Dendritic cell treated with granulocyte-macrophage colony-stimulating factor and Interleukin-4, amounts not matched to agents 40 ng/mL and 50 ng/mL, for 4 days (primary cell): ENCODE measurements around the gene FMNL1.

Experiments used
- H3K27ac Mint-ChIP-seq: one replicate; pipeline ENCODE4 v1.8.0; 2022; ENCODE audit warnings: mild to moderate bottlenecking, mixed read lengths
- H3K27me3 Mint-ChIP-seq: one replicate; pipeline ENCODE4 v1.8.0; 2022; ENCODE audit warnings: mild to moderate bottlenecking, mixed read lengths
- H3K36me3 Mint-ChIP-seq: one replicate; pipeline ENCODE4 v1.8.0; 2022; ENCODE audit warnings: low read depth, mixed read lengths
- H3K4me1 Mint-ChIP-seq: one replicate; pipeline ENCODE4 v1.8.0; 2022; ENCODE audit warnings: low read depth, mixed read lengths
- H3K4me3 Mint-ChIP-seq: one replicate; pipeline ENCODE4 v1.8.0; 2022; ENCODE audit warnings: mild to moderate bottlenecking, moderate library complexity, mixed read lengths
- H3K9me3 Mint-ChIP-seq: one replicate; pipeline ENCODE4 v1.8.0; 2022; ENCODE audit warnings: mixed read lengths
- intact Hi-C: fragments of 100-400 bp; cut with micrococcal nuclease; formaldehyde crosslinking; loops from one replicate; pipeline ENCODE4 v1.15.0; 2022

The FMNL1 gene, protein sequence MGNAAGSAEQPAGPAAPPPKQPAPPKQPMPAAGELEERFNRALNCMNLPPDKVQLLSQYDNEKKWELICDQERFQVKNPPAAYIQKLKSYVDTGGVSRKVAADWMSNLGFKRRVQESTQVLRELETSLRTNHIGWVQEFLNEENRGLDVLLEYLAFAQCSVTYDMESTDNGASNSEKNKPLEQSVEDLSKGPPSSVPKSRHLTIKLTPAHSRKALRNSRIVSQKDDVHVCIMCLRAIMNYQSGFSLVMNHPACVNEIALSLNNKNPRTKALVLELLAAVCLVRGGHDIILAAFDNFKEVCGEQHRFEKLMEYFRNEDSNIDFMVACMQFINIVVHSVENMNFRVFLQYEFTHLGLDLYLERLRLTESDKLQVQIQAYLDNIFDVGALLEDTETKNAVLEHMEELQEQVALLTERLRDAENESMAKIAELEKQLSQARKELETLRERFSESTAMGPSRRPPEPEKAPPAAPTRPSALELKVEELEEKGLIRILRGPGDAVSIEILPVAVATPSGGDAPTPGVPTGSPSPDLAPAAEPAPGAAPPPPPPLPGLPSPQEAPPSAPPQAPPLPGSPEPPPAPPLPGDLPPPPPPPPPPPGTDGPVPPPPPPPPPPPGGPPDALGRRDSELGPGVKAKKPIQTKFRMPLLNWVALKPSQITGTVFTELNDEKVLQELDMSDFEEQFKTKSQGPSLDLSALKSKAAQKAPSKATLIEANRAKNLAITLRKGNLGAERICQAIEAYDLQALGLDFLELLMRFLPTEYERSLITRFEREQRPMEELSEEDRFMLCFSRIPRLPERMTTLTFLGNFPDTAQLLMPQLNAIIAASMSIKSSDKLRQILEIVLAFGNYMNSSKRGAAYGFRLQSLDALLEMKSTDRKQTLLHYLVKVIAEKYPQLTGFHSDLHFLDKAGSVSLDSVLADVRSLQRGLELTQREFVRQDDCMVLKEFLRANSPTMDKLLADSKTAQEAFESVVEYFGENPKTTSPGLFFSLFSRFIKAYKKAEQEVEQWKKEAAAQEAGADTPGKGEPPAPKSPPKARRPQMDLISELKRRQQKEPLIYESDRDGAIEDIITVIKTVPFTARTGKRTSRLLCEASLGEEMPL

DNA sequence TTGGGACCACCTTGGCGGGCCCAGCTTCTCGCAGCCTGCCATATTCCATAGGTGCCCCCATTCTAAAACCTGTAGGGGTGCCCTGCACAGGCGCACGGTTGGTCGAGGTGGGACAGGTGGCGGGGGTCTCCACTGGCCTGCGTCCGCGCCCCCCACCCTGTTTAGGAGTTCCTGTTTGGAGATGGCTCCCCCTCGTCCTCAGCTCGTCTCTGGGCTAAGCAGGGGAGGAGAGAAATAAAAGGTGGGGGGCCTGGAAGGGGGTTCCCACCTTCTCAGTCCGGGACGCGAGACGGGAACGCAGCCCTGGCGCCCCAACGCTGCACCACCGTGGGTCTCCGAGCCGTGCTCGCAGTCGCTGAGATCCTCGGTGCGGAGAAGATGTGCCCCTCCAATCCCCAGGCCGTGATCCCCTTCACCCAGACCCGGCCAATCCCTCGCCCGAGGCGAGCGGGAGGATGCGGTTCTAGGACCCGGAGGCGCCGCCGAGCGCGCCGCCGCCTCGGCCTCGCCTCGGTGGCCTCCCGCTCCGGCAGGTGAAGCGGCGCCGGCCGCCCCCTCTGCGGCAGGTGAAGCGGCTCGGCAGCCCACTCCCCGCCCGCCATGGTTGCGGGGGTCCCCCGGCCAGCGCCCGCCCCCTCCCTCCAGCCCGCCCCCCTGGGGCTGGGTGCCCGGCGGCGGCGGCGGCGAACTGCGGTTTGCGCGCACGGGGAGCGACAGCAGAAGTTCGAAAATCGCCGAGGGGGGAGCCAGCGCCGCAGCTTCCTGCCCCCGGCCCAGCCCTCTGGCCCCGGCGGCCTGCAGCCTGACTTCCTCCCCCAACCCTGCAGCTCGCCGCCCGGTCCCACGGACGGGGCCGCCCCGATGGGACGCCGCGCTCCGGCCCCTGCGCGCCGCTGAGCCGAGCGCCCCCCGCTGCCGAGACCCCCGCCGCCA lies at the start of gene FMNL1:
FMNL1 (plus strand) TSS at position 805 of the 933 bp plus-strand sequence. CDS start 240 bp downstream, outside the sequence.
- Mint-ChIP-seq H3K36me3 (peaks cover 71% of the 10 kb centered on the region), H3K4me3 (peak within 1 kb of the TSS; percentile 93), H3K9me3 (no peaks in the 10 kb centered on the region), H3K27ac (peak within 1 kb of the TSS; percentile 97), H3K27me3 (no peaks in the 10 kb centered on the region), H3K4me1 (peaks cover 59% of the 10 kb centered on the region)
- intact Hi-C loops = no loop called here

DNA sequence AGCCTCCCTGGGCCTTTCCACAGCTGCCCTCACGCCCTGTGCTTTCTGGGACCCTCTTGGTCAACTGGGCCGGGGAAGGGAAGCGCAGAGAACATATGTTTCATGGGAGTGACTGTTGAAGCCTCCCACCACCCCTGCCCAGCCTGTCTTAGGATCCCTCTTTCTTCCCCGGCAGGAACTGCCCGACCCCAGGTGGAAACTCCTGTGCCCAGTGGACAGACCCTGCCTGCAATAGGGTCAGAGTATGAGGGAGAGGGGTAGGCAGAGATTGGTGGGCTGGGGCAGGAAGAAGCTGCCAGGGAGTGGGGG lies 49.5 kb upstream of the FMNL1 start:
- peaks cover 13% of the 10 kb centered on the region for H3K36me3 Mint-ChIP-seq

DNA sequence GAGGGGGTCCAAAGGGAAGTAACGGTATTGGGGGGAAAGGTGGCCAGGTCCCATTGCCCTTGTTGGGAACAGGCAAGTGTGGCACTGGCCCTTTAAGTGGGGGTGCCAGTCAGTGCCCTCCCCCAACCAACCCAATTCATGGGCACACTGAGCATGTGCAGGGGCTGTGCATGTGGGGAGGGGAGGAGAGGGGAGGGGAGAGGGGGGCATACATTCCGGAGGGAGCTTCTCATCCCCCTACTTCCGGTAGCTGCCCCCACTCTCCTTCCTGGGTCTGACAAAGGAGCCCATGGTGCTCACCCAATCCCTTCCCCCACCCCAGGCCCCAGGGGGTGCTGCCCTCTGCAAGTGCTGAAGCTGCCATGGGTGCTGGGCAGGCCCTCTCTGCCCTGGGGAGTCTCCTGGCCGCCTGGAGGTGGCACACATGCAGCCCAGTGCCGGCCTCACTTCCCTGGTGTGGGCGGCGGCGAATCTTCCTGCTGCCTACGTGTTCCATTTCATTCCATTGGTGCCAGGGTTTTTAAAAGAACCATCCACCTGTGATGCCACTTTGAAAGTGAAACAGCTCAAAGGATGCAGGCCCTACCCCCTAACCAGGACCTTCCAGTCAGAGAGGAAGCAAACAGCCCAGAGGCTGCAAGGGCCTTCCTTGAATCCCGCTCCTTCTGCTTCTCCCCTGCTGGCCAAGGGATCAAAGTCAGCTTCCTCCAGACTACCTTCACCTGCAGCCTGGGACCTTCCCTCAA lies 49.0 kb upstream of the FMNL1 start:
- Mint-ChIP-seq H3K36me3 (peaks cover 13% of the 10 kb centered on the region), H3K4me3 (peak overlapping the region; percentile 75), H3K4me1 (peaks cover 57% of the 10 kb centered on the region), H3K27me3 (no peaks in the 10 kb centered on the region), H3K27ac (peak overlapping the region; percentile 93), H3K9me3 (no peaks in the 10 kb centered on the region)
- intact Hi-C loops = loop anchor here (1.0 kb wide), 1 partner anchor 11 kb away; the partner anchor contains the start of gene HEXIM2

More for the DNA sequence above, 49.5 kb upstream of the FMNL1 start:
- Mint-ChIP-seq H3K4me1 (peaks cover 54% of the 10 kb centered on the region), H3K27ac (peak overlapping the region; percentile 93), H3K4me3 (peak overlapping the region; percentile 75), H3K27me3 (no peaks in the 10 kb centered on the region), H3K9me3 (no peaks in the 10 kb centered on the region)
- intact Hi-C loops = loop anchor here (1.0 kb wide), 1 partner anchor 11 kb away; the partner anchor contains the start of gene HEXIM2

DNA sequence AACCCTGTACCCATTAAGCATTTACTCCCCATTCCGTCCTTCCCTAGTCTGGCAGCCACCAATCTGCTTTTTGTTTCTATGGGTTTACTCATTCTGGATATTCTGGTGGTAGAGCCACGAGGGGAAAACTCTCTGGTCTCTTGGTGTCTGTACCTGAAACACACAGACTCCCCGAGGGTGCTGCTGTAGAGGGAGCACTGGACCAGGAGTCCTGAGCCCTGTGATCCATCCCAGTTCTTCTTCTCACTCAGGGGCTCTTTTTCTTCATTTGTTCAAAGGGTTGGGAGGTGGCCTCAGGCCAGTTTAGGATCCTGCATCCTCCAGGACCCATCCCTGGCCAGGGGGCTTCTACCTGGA lies 45.9 kb upstream of the FMNL1 start:
- Mint-ChIP-seq H3K27ac (peak overlapping the region; percentile 41), H3K4me3 (no peak overlapping the region)
- intact Hi-C loops = no loop called here

DNA sequence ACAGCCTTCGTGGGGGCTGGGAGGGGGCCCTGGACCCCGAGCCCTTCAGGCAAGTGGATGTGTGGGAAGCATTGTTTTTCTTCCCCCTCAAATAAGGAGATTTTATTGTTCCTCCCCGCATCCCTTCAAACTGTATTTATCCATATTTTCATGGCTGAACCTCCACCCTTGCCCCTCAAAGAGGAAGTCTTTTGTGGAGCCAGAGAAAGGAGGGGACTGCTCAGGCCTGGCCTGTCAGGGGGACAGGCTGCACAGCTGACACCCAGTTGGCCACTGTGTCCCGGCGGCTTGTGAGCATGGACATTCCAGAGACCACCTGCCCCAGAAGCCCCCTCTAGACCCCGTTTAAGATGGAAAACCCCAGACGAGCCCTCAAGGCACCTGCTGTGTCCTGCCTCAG lies 44.1 kb upstream of the FMNL1 start:
- H3K4me1 Mint-ChIP-seq = peaks cover 34% of the 10 kb centered on the region
- no peaks in the 10 kb centered on the region for H3K27me3 Mint-ChIP-seq
- no peak overlapping the region for H3K27ac Mint-ChIP-seq
- intact Hi-C loops = no loop called here
- no peaks in the 10 kb centered on the region for H3K36me3 Mint-ChIP-seq
- H3K4me3 Mint-ChIP-seq = no peak overlapping the region
- H3K9me3 Mint-ChIP-seq = no peaks in the 10 kb centered on the region

More for the DNA sequence above, 45.9 kb upstream of the FMNL1 start:
- Mint-ChIP-seq H3K9me3 (no peaks in the 10 kb centered on the region), H3K36me3 (no peaks in the 10 kb centered on the region), H3K27me3 (no peaks in the 10 kb centered on the region), H3K4me1 (peaks cover 49% of the 10 kb centered on the region)

DNA sequence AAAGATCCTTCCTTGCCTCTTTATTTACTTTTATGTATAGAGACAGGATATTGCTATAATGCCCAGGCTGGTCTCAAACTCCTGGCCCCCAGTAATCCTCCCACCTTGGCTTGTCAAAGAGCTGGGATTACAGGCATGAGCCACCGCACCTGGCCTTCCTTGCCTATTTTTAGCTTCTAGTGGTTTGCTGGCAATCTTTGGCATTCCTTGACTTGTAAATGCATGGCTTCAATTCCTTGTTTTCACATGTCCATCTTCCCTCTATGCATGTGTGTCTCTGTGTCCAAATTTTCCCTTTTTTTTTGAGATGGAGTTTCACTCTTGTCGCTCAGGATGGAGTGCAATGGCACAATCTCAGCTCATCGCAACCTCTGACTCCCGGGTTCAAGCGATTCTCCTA lies 37.5 kb upstream of the FMNL1 start:
- H3K4me1 Mint-ChIP-seq = peaks cover 14% of the 10 kb centered on the region
- intact Hi-C loops = no loop called here
- H3K9me3 Mint-ChIP-seq = no peaks in the 10 kb centered on the region
- no peak overlapping the region for H3K4me3 Mint-ChIP-seq
- no peak overlapping the region for H3K27ac Mint-ChIP-seq
- H3K36me3 Mint-ChIP-seq = no peaks in the 10 kb centered on the region
- H3K27me3 Mint-ChIP-seq = no peaks in the 10 kb centered on the region

DNA sequence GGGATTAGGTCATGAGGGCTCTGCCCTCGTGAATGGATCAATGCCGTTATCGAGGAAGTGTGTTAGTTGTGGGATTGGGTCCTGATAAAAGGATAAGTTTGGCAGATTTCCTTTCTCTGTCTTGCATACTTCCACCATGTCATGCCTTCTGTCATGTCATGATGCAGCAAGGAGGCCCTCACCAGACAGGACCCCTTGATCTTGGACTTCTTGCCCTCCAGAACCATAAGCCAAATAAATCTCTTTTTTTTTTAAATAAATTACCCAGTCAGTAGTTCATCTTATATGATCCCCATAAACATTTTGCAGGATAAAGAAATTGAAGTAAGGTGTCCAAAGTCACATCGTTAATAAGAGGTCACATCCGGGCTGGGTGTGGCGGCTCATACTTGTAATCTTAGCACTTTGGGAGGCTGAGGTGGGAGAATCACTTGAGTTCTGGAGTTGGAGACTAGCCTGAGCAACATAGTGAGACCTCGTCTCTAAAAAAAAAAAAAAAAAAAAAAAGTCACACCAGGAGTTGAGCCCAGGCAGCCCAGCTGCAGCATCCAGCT lies 34.8 kb upstream of the FMNL1 start:
- intact Hi-C loops = no loop called here
- Mint-ChIP-seq H3K4me3 (no peak overlapping the region), H3K4me1 (peaks cover 14% of the 10 kb centered on the region), H3K9me3 (no peaks in the 10 kb centered on the region), H3K36me3 (no peaks in the 10 kb centered on the region), H3K27me3 (no peaks in the 10 kb centered on the region), H3K27ac (no peak overlapping the region)

DNA sequence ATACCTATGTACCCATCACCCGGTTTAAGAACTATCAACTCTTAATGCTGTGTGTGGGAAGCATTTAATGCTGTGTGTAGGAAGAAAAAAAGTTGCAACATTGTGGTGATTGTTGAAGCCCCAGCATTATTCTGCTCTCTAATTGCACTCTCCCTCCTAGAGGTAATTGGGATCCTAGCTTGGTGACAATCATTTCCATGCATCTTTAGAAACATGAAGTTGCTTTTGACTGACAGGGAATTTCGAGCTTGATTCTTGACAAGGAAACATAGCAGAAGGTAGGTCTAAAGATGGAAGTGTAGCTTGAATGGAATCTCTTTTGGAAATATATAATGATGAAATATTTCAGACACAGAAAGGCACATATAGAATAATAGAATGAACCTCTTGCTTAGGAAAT lies 32.7 kb upstream of the FMNL1 start:
- Mint-ChIP-seq H3K27ac (no peak overlapping the region), H3K4me3 (no peak overlapping the region), H3K27me3 (no peaks in the 10 kb centered on the region), H3K36me3 (no peaks in the 10 kb centered on the region), H3K9me3 (no peaks in the 10 kb centered on the region), H3K4me1 (peaks cover 6% of the 10 kb centered on the region)
- intact Hi-C loops = no loop called here

DNA sequence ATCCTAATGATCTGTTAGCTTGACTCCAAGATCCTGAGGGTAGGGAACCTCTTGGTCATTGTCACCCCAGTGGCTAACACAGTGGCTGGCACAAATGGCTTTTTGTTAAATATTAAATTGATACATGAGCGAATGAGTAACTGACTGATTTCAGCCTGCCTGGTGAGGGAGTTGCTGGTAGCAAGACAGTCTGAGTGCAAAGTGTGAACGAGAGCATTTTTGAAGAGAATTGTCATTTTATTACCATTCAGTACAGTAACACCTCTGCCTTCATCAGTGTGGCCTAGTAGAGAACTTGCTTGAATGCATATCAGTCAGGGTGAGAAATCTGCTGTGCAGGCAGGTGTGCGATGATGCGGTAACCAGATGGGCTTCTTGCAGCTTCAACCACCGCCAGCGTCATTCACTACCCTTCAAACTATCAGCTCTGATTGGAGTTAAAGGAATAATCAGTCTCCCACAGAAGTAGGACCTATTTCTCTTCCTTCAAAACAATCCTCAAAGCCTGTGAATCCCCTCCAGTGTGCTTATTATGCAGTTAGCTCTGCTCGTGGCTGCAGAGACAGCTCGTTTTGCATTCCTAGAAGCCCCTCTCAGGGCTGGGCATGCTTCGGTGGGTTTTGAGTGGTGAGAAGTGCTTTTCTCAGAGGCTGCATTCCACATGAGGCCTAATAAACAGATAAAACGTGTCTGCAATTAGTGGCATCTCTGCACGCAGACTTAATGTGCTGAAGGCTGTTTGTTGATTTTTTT lies 31.0 kb upstream of the FMNL1 start:
- intact Hi-C loops = no loop called here
- no peaks in the 10 kb centered on the region for H3K36me3 Mint-ChIP-seq
- H3K4me3 Mint-ChIP-seq = no peak overlapping the region
- H3K27ac Mint-ChIP-seq = no peak overlapping the region
- H3K4me1 Mint-ChIP-seq = peaks cover 6% of the 10 kb centered on the region
- no peaks in the 10 kb centered on the region for H3K27me3 Mint-ChIP-seq
- no peaks in the 10 kb centered on the region for H3K9me3 Mint-ChIP-seq

DNA sequence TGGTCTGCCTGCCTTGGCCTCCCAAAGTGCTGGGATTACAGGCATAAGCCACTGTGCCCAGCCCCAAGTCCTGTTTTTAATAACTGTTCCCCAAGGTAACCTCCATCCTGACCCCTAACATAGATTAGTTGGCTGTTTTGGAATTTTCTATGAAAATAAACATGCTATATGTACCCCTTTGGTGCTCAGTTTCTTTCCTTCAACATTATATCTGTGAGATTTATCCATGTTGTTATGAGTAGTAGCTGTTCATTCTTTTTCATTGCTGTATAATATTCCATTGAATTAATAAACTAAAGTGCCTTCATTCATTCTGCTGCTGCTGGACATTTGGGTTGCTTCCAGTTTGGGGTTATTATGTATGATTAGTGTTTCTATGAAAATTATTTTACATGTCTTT lies 26.3 kb upstream of the FMNL1 start:
- Mint-ChIP-seq H3K4me1 (peaks cover 16% of the 10 kb centered on the region), H3K9me3 (no peaks in the 10 kb centered on the region), H3K4me3 (no peak overlapping the region), H3K36me3 (no peaks in the 10 kb centered on the region), H3K27ac (no peak overlapping the region), H3K27me3 (no peaks in the 10 kb centered on the region)
- intact Hi-C loops = no loop called here

DNA sequence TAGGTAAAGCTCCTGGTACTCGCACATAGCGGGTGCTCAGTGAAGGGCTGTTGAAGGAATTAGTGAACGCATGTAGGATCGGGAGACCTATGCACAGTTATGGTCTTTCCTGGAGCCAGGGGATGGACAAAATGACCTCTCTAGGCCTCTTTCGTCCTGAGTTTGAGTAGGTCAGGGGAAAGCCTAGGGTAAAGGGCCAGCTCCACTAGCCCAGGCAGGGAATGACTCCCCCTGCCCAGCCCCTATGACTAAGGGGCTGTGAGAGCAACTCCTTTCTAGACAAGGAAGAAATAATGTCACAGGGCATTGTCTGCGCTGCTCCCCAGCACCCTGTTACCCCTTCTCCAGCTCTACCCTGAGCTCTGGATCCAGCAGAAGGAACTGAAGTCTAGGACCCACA lies 24.6 kb upstream of the FMNL1 start:
- Mint-ChIP-seq H3K27ac (no peak overlapping the region), H3K9me3 (no peaks in the 10 kb centered on the region), H3K27me3 (no peaks in the 10 kb centered on the region), H3K4me3 (no peak overlapping the region), H3K36me3 (no peaks in the 10 kb centered on the region), H3K4me1 (peaks cover 33% of the 10 kb centered on the region)
- intact Hi-C loops = loop anchor here (1.0 kb wide), 2 partner anchors 48 to 62 kb away; partner anchors contain the start of gene ACBD4
